Nephron progenitor cell (in vitro differentiated cells): ENCODE results near the gene ARHGAP26.

ENCODE experiments used
- DNase-seq: peaks from one replicate; pipeline ENCODE4 v3.0.0; 2021
- H3K27ac Mint-ChIP-seq: 2 replicates; pipeline ENCODE4 v1.8.0; 2021; ENCODE audit warnings: mild to moderate bottlenecking, moderate library complexity, mixed read lengths
- H3K27me3 Mint-ChIP-seq: 2 replicates; pipeline ENCODE4 v1.8.0; 2021; ENCODE audit warnings: mild to moderate bottlenecking, low read depth, mixed read lengths; ENCODE audit not compliant: poor library complexity
- H3K36me3 Mint-ChIP-seq: 2 replicates; pipeline ENCODE4 v1.8.0; 2021; ENCODE audit warnings: low read depth, mixed read lengths
- H3K4me1 Mint-ChIP-seq: 2 replicates; pipeline ENCODE4 v1.8.0; 2021; ENCODE audit warnings: mixed read lengths
- H3K4me3 Mint-ChIP-seq: 2 replicates; pipeline ENCODE4 v1.8.0; 2021; ENCODE audit warnings: mild to moderate bottlenecking, moderate library complexity, mixed read lengths
- H3K9me3 Mint-ChIP-seq: 2 replicates; pipeline ENCODE4 v1.8.0; 2021; ENCODE audit warnings: mild to moderate bottlenecking, moderate library complexity, mixed read lengths
- TF ChIP-seq, protein P1 (sequence below): fragments of 200-600 bp; sonication (generic); IDR thresholded peaks from 2 replicates; pipeline ENCODE4 v1.5.0; 2021; ENCODE audit warnings: antibody characterized with exemption

The ARHGAP26 gene

DNA sequence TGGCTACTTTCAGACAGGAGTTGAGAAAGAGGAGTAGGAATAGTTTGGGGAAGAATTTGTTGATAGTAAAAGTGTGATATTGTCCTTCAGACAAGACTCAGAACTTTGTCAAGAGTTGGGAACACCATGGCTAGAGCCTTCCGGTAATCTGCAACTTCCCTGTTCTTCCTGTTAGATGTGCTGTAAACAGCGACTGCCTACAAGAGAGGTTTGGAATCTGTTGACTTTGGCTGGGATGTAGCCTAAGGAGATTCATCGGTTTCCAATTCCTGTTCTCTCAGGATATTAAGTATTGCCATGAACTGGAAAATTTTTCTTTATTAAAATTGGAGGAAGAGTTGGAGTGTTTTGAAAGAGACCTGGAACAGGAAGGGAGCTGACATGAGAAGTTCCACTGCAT lies 43.9 kb downstream of the ARHGAP26 start:
- no peaks in the 10 kb centered on the region for H3K9me3 Mint-ChIP-seq
- peaks cover 21% of the 10 kb centered on the region for H3K4me1 Mint-ChIP-seq
- no peak overlapping the region for H3K27ac Mint-ChIP-seq
- no peak overlapping the region for H3K4me3 Mint-ChIP-seq
- H3K36me3 Mint-ChIP-seq: no peaks in the 10 kb centered on the region
- TF ChIP-seq, protein P1, sequence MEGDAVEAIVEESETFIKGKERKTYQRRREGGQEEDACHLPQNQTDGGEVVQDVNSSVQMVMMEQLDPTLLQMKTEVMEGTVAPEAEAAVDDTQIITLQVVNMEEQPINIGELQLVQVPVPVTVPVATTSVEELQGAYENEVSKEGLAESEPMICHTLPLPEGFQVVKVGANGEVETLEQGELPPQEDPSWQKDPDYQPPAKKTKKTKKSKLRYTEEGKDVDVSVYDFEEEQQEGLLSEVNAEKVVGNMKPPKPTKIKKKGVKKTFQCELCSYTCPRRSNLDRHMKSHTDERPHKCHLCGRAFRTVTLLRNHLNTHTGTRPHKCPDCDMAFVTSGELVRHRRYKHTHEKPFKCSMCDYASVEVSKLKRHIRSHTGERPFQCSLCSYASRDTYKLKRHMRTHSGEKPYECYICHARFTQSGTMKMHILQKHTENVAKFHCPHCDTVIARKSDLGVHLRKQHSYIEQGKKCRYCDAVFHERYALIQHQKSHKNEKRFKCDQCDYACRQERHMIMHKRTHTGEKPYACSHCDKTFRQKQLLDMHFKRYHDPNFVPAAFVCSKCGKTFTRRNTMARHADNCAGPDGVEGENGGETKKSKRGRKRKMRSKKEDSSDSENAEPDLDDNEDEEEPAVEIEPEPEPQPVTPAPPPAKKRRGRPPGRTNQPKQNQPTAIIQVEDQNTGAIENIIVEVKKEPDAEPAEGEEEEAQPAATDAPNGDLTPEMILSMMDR: no peak
- H3K27me3 Mint-ChIP-seq: peaks cover 3% of the 10 kb centered on the region
- no peak for DNase-seq

DNA sequence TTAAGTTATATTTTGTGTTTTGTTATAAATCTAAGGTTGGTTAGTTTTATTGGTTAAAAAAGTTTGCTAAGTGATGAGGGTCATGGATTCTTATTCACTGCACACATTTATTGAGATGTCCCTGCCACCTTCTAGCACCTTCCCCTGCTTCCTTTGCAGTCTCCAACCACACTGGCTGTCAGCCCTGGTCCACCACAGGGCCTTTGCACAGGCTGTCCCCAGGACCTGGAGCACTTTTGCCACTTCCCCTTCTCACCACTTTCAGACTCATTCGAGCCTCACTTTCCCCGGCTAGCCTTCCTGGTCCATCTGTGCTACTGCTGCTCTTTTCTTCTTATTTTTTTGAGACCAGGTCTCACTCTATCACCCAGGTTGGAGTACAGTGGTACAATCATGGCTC lies 45.3 kb downstream of the ARHGAP26 start:
- Mint-ChIP-seq H3K9me3 (peaks cover 4% of the 10 kb centered on the region), H3K4me1 (peaks cover 24% of the 10 kb centered on the region), H3K27ac (no peak overlapping the region), H3K27me3 (peaks cover 3% of the 10 kb centered on the region), H3K36me3 (no peaks in the 10 kb centered on the region), H3K4me3 (no peak overlapping the region)
- no peak for DNase-seq
- TF ChIP-seq, protein P1: no peak

- Mint-ChIP-seq H3K27ac (no peak overlapping the region), H3K36me3 (no peaks in the 10 kb centered on the region), H3K27me3 (peaks cover 3% of the 10 kb centered on the region), H3K4me3 (no peak overlapping the region), H3K9me3 (peaks cover 10% of the 10 kb centered on the region), H3K4me1 (peaks cover 14% of the 10 kb centered on the region)
- no peak for DNase-seq
- TF ChIP-seq, protein P1: no peak
These were observed 46.6 kb downstream of the ARHGAP26 start for GRCh38 chr5:142816531-142817430.

DNA sequence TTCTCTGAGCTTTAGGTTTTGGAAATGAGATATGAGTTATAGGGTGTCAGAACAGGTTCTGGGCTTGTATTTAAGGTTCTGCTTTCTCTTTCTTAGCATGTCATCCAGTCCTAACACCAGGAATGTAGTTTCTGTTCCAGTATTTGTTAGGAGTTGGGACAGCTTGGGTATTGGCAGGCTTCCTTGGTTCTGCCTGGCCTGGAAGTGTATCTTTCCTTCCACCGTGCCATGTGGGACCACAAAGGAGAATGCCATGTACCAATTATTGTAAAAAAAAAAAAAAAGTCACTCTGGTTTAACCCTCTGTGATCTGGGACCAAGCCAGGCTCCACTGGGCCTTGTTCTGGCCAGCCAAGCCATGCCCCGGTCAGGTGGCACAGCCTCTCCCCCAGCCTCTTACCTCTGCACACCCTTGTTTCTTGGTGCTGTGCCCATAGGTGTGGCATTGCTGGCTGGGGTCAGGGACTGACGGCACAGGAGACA lies 47.8 kb downstream of the ARHGAP26 start:
- Mint-ChIP-seq H3K4me3 (no peak overlapping the region), H3K27ac (no peak overlapping the region), H3K4me1 (peaks cover 15% of the 10 kb centered on the region), H3K36me3 (no peaks in the 10 kb centered on the region), H3K27me3 (peaks cover 1% of the 10 kb centered on the region), H3K9me3 (peaks cover 14% of the 10 kb centered on the region)
- DNase-seq: no peak
- TF ChIP-seq, protein P1: no peak

GRCh38 chr5:142819292-142819691 lies 49.1 kb downstream of the ARHGAP26 start:
- no peak for DNase-seq
- TF ChIP-seq, protein P1: no peak
- H3K36me3 Mint-ChIP-seq: no peaks in the 10 kb centered on the region
- peaks cover 14% of the 10 kb centered on the region for H3K9me3 Mint-ChIP-seq
- no peak overlapping the region for H3K27ac Mint-ChIP-seq
- H3K4me3 Mint-ChIP-seq: no peak overlapping the region
- no peaks in the 10 kb centered on the region for H3K27me3 Mint-ChIP-seq
- peaks cover 21% of the 10 kb centered on the region for H3K4me1 Mint-ChIP-seq

GRCh38 chr5:142819825-142820224 lies 49.6 kb downstream of the ARHGAP26 start:
- Mint-ChIP-seq H3K27me3 (peaks cover 3% of the 10 kb centered on the region), H3K9me3 (peaks cover 14% of the 10 kb centered on the region), H3K36me3 (no peaks in the 10 kb centered on the region), H3K4me1 (peaks cover 21% of the 10 kb centered on the region), H3K27ac (no peak overlapping the region), H3K4me3 (no peak overlapping the region)
- DNase-seq: no peak
- TF ChIP-seq, protein P1: no peak
